GM19324 (cell line): ENCODE measurements around the gene ACAP1.
A peak's percentile ranks its signal among the peaks of the same experiment; 100 is the strongest.

Experiments used
- ATAC-seq: cut with Tn5 transposase; IDR thresholded peaks from one replicate; pipeline ENCODE4 v1.9.1; 2021; ENCODE audit warnings: mild to moderate bottlenecking, moderate library complexity; ENCODE audit not compliant: unreplicated experiment, low FRiP score

Gene ACAP1

DNA sequence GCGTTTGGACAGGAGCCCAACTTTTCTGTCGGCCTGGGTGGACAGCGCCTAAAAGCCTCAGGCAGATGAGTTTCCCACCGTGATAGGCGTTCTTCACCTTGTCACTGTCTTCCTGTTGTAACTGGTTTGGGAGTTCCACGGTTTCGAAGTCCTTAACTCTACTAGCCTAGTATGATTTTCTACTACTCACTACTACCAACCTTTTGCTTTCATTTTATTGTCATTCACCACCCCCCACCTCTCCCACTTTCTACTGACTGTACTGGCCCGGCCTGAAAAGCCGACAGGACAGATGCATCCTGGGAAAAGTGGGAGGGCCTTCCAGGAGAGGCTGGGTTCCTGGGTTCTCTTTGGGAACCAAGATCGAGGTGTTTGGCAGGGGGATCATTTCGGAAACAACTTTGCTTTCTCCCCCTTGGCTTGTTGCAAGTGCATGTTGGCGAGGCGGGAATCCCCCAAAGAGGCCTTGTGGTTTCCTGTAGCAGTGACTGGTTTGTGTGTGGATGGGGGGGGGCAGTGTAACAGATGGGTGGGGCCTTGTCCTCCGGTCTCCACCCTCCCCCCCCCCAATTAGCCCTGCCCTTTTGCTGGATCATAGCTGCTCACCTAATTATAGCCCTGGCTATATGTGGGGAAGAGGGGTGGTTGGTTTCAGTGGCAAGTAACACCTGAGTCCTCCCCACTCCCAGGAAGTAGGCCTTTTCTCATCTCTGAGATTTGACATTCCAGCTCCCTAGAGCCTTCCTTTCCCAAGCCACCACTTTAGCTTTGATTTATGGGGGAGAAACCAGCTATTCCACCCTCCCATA is 27.5 kb upstream of the ACAP1 start:
- no peak for ATAC-seq

DNA sequence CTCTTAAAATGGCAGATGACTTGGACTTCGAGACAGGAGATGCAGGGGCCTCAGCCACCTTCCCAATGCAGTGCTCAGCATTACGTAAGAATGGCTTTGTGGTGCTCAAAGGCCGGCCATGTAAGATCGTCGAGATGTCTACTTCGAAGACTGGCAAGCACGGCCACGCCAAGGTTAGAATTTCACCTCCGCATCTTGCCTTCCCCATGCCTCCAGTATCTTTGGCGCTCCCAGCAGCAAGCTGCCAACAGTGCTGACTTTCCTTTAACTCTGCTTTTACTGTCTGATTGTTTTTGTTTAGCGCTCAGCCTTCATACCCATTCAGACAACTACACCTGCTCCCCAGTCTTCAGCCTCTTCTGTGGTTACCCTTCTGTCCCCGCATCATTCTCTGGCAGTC is 26.7 kb upstream of the ACAP1 start:
- no peak for ATAC-seq

DNA sequence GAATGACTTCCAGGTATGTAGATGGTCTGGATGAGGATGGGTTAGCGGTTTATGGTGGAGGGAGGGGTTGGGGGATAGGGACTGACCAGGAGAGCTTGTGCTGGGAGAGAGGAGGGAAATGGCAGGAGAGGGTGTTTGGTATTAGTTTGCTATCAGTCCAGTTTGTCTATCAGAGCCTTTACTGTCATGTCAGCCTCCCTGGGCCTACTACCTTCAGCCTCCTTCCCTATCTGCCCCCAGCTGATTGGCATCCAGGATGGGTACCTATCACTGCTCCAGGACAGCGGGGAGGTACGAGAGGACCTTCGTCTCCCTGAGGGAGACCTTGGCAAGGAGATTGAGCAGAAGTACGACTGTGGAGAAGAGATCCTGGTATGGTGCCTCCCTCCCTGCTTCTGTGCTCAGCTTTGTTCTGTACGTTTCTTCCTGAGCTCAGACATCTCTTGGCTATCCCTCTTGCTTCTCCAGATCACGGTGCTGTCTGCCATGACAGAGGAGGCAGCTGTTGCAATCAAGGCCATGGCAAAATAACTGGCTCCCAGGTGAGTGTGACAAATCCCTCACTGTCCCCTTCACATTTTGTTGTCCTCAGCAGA is 25.1 kb upstream of the ACAP1 start:
- no peak for ATAC-seq

DNA sequence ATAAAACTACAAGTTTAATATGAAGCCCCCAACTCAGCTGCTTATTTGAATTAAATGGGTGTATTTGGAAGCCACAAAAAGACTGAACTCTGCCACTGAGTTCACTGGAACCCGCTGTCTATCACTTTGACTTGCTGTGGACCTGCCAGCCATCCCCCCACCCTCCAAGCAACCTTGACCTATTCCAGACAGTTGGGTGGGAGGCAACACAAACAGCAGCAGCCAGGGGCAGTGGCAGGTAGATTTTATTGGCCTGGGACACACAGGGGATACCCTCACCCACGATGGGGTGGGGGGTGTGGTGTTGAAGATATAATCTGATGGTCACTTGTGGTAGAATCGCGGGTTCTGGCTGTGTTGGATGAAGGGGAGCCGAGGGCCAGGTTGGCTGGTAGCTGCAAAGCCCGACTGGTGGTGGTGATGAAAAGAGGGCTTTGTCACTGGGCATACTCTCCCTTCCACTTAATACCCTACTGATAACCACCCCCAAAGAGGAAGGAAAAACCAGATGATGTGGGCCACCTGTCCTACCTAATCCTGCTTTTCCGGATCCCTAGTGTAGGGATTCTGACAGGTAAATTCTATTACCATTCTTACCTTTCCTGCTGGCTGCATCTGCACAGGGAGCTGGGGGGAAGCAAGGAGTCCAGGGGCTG is 23.8 kb upstream of the ACAP1 start:
- ATAC-seq = no peak

DNA sequence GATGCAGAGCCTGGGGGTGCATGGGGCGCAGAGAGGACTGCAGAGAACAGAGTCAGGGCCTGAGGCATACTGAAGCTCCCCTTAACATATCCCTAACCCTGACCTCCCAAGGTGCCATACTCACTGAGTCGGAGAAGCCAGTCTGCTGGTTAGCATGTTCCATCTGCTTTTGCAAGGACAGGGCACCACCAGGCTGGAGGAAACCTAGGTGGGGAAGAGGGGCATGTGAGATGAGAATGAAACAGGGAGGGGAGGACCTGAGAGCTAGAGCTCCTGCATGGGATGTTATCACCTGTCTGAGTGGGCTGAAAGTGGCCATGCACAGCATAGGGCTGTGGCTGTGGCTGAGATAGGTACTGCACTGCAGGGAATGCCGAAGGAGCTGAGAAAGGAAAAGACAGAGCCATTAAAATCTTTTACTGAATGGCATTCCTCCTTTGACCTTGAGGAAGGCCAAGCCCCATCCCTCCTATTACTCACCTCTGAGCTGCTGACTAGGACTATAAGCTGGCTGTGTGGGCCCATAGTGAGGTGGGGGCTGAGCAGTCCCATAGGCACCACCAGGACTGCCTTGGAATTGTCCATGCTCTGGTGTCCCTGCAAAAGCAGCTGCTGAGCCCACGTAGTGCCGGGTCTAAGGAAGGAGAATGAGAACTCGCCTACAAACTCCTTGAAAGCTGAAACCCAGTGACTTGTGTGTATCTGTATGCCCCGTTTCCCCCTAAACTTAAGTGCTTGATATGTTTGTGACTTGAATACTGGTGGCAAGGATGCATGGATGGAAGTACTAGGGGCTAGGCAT is 23.0 kb upstream of the ACAP1 start:
- ATAC-seq = no peak

DNA sequence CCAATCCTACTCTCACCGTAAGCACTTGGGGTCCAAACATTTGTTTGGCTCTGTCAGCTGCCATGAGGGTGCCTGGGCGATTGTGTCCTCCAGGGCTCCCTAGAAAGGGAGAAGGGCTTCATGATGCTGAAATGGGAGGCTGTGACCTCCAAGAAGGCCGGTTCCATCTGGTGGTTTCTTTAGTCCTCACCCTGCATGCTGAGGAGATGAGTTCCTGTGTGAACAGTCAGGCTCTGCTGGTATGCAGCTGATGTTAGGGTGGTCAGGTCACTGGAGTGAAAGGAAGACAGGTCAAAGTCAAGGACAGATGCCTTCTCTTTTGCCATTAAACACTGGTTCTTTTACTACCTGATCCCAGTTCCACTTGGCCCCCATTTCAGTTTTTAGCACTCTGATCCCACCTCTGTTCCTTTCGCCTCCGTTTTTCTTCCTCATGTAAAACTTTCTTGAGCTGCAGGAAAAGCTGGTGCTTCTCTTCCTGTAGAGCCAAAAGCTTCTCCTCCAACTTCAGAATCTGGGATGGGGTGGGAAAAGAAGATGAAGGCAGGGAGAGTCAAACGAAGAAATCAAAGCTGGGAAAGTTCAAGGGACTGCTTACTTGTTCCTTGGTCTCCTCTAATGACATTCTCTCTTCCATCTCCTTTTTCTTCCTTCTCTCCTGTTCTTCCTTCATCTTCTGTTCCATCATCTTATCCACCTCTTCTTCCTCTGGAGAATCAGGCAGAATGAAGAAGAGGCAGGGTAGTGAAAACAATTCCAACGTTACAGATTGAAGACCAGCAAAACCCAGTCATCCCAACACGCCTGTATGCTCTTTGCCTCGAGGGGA is 22.2 kb upstream of the ACAP1 start:
- ATAC-seq = no peak

GRCh38 chr17:7314719-7315569 is 21.4 kb upstream of the ACAP1 start, which contains the start of gene GPS2:
GPS2 (minus strand) TSS chr17:7315360; CDS start chr17:7315052, 308 bp downstream.
- ATAC-seq = peak; percentile 71

DNA sequence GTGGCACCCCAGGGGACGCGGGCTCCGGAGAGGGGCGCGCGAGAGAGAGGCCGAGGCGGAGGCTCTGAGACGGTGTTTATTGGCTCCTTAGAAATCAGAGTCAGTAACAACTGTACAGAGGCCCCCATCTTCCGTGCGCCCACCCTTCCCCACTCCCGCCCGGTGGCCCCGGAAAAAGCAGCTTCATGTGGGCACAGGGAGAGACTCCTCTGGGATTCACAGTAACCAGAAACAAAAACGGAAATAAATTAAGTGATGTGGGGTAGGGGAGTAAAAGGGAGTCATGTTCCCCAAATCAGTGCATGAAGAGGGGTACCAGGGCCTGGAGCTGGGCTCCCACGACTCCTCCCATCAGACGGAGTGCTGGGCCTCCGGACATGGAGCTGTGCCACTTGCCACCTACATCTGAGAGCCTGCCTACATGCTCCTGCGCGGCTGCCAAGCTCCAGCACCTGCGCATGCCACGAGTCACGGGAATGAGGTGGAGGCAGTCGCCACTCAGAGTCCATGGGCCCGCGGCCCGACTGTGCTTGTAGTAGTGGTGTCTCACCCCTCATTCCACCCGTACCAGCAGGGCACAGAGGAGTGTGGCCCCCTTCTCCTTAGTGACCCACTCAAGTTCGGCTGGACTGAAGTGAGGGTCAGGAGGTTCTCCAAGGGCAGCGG is 20.6 kb upstream of the ACAP1 start:
- ATAC-seq = no peak

DNA sequence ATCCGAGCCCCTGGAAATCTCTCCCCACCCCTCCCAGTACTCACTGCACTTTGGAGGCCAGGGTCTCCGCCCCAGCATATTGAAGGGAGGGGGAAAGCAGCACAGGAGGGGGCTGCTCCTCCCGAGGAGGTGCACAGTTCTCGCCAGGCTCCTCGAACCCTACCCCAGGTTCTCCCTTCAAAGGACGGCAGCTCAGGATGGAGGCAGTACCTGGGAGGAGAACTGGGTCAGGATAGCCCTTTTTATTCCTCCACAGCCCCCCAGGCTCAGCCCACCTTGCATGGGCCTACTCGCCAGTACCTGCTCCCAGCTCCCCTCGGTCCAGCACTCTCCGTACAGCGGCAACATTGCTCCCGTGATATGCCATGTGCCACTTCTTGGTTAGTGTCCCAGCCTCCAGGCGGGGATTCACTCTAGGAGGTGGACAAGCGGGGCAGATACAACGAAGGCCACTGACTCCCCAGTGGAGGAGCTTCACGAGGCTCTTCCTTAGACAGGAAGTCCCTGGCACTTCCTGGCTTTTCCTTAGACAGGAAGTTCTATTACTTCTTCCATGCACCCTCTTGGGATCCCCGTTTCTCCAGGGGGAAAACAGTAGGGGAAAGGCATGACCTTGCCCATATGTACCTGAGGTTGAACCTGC is 19.0 kb upstream of the ACAP1 start:
- ATAC-seq = no peak

GRCh38 chr17:7318121-7318860 is 18.0 kb upstream of the ACAP1 start:
- ATAC-seq = no peak

GRCh38 chr17:7321466-7321865 is 14.9 kb upstream of the ACAP1 start:
- no peak for ATAC-seq

DNA sequence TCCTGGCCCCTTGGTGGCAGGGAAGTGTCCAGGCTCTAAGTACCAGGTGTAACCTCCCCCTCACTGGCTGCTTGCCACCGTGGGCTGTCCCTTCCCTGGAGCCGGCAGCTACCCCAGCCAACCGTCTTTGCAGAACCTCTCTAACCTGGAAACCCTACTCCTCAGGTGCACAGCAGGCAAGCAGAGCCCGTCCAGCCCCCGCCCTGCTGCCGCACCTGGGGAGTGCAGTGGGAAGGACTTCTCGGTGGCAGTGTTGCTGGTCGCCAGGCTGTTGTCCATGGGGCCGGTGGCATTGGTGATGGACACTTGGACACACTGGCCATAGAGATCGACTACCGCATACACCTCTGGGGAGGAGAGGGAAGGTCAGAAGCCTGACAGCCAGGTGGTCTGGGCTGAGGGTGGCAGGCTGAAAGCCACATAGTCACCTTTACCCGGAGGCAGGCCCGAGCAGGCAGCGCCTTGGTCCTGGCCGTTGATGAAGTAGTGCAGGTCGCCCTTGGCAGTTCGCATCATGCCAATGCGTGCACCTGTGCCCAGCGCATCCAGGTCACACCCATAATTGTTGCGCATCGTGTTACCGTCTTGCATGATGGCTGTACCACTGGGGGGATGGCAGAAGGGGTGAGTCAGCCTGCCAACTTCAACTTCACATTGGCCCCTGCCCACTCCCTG is 13.7 kb upstream of the ACAP1 start:
- ATAC-seq = no peak

GRCh38 chr17:7323731-7324437 is 12.4 kb upstream of the ACAP1 start:
- no peak for ATAC-seq

DNA sequence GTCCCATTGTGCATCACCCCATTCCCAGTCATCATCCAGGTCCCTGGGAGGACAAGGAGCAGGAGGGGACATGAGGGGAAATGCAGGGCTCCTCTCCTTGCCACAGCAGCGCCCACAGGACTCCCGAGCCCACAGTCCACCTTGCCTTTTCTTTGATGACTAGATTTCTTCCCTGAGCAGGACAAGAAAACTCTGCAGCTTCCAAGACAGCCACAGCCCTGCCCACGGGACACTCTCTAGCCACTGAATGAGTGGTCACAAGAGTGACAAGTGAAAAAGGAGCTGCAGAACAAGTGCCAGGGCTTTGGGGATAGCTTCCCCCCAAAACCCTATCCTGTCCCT is 11.9 kb upstream of the ACAP1 start:
- ATAC-seq = no peak

DNA sequence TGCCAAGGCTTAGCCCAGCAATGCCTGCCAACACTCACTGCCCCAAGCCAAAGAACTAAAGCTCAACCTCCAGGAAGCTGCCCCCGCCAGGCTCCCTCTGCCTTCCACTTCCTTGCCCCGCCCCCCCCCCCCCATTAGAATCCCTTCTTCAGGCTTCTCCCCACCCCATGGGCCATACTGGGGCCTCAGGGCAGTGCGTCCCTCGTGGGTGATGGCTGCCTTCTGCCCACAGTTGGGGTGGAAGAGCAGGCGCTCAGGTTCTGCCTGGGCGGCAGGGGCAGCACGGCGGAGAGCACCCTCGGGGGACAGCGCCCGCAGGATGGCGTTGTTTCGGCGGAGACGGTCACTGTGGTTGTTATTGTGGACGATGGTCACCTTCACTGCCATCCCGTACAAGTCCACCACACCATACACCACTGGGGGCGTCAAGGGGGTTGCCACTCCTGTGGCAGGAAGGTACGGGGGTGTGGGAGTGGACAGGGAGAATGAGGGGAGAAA is 11.2 kb upstream of the ACAP1 start:
- no peak for ATAC-seq

GRCh38 chr17:7326186-7326585 is 10.1 kb upstream of the ACAP1 start:
- ATAC-seq = no peak
